IPS-11a (cell line): ENCODE data around the gene FSIP2.
"Not testable (repeated sequence)": the region's sequence is repeated elsewhere in the genome, so short reads cannot be mapped to it uniquely, and the experiment has no call there.

ENCODE experiments used
- H3K4me3 ChIP-seq: one replicate; pipeline ENCODE4 v1.5.1; 2013; ENCODE audit warnings: low read depth, low read length, control low read depth

FSIP2 gene

GRCh38 chr2:185807351-185807750, 68.7 kb downstream of the FSIP2 start:
- H3K4me3 ChIP-seq = no peak overlapping the region

- no peak overlapping the region for H3K4me3 ChIP-seq
Measured at GRCh38 chr2:185811580-185811979, 73.0 kb downstream of the FSIP2 start.

GRCh38 chr2:185813707-185814106, 75.1 kb downstream of the FSIP2 start:
- no peak overlapping the region for H3K4me3 ChIP-seq

- no peak overlapping the region for H3K4me3 ChIP-seq
Measured at GRCh38 chr2:185817991-185818390, 79.4 kb downstream of the FSIP2 start.

GRCh38 chr2:185821467-185821866, 82.9 kb downstream of the FSIP2 start:
- no peak overlapping the region for H3K4me3 ChIP-seq

- no peak overlapping the region for H3K4me3 ChIP-seq
Measured at GRCh38 chr2:185823773-185824172, 85.2 kb downstream of the FSIP2 start.

- no peak overlapping the region for H3K4me3 ChIP-seq
Measured at GRCh38 chr2:185825557-185825956, 87.0 kb downstream of the FSIP2 start.

GRCh38 chr2:185828326-185828725, 89.7 kb downstream of the FSIP2 start:
- no peak overlapping the region for H3K4me3 ChIP-seq

GRCh38 chr2:185833864-185834263, 95.3 kb downstream of the FSIP2 start:
- no peak overlapping the region for H3K4me3 ChIP-seq

GRCh38 chr2:185835974-185836373, 97.4 kb downstream of the FSIP2 start:
- no peak overlapping the region for H3K4me3 ChIP-seq

- no peak overlapping the region for H3K4me3 ChIP-seq
Measured at GRCh38 chr2:185854885-185855284, 116.3 kb downstream of the FSIP2 start.

GRCh38 chr2:185857691-185858090, 119.1 kb downstream of the FSIP2 start:
- no peak overlapping the region for H3K4me3 ChIP-seq

GRCh38 chr2:185859506-185859905, 120.9 kb downstream of the FSIP2 start:
- no peak overlapping the region for H3K4me3 ChIP-seq

- H3K4me3 ChIP-seq = no peak overlapping the region
Measured at GRCh38 chr2:185860321-185860720, 121.7 kb downstream of the FSIP2 start.

GRCh38 chr2:185862657-185863398, 124.2 kb downstream of the FSIP2 start:
- H3K4me3 ChIP-seq = no peak overlapping the region

GRCh38 chr2:185864468-185865260, 126.1 kb downstream of the FSIP2 start:
- not testable (repeated sequence) for H3K4me3 ChIP-seq

GRCh38 chr2:185875136-185875931, 136.7 kb downstream of the FSIP2 start:
- H3K4me3 ChIP-seq = no peak overlapping the region

- no peak overlapping the region for H3K4me3 ChIP-seq
Measured at GRCh38 chr2:185876234-185876633, 137.6 kb downstream of the FSIP2 start.

GRCh38 chr2:185880396-185880795, 141.8 kb downstream of the FSIP2 start:
- H3K4me3 ChIP-seq = no peak overlapping the region
